D721Med (cell line): ENCODE results near the gene TMEM151A.
"Not testable (repeated sequence)": the region's sequence is repeated elsewhere in the genome, so short reads cannot be mapped to it uniquely, and the experiment has no call there.

Experiments
- DNase-seq: peaks from one replicate; pipeline ENCODE4 v3.0.0; 2011; ENCODE audit warnings: low spot score; ENCODE audit not compliant: insufficient read length
- FAIRE-seq: peaks from 2 replicates; lab custom pipeline; 2011; peaks lifted over from hg19 to GRCh38; lab: Jason Lieb, UNC
- TF ChIP-seq, protein P1 (sequence below): IDR thresholded peaks from 2 replicates; pipeline ENCODE4 v1.5.1; 2012; ENCODE audit warnings: mild to moderate bottlenecking, control low read depth; ENCODE audit not compliant: insufficient read depth; ENCODE audit errors: missing control alignments

TMEM151A gene

DNA sequence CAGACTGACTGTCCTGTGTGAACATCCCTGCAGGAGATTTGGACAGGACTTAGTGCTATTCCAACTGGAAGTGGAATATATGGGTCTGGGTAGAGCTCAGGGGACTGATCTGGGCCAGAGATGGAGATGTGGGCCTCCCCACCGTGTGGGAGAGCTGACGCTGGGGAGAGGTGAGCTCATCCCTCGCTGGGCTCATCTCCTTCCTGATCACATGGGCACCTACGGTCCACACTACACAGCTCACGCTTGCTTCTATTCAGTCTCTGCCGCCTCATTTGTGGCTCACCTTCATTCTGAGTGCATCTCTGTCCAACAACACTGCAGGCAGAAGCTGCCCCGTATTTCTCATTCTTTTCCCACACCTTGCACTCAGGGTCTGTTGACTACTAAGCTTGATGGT is 39.9 kb upstream of the TMEM151A start:
- FAIRE-seq (no peak), DNase-seq (no peak)
- TF ChIP-seq, protein P1, sequence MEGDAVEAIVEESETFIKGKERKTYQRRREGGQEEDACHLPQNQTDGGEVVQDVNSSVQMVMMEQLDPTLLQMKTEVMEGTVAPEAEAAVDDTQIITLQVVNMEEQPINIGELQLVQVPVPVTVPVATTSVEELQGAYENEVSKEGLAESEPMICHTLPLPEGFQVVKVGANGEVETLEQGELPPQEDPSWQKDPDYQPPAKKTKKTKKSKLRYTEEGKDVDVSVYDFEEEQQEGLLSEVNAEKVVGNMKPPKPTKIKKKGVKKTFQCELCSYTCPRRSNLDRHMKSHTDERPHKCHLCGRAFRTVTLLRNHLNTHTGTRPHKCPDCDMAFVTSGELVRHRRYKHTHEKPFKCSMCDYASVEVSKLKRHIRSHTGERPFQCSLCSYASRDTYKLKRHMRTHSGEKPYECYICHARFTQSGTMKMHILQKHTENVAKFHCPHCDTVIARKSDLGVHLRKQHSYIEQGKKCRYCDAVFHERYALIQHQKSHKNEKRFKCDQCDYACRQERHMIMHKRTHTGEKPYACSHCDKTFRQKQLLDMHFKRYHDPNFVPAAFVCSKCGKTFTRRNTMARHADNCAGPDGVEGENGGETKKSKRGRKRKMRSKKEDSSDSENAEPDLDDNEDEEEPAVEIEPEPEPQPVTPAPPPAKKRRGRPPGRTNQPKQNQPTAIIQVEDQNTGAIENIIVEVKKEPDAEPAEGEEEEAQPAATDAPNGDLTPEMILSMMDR: no peak

DNA sequence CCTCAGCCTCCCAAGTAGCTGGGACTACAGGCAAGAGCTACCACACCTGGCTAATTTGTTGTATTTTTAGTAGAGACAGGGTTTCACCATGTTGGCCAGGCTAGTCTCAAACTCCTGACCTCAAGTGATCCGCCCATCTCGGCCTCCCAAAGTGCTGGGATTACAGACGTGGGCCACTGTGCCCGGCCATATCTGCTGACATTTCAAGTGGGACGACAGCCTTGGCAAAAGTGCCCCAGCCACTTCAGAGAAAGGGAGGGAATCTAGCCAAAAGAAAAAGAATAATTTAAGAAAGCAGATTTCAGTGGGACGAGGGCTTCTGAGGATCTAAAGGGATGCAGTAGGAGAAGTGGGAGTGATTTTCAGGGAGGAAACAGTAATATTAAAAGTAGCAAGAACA is 38.6 kb upstream of the TMEM151A start:
- not testable (repeated sequence) for DNase-seq, FAIRE-seq

DNA sequence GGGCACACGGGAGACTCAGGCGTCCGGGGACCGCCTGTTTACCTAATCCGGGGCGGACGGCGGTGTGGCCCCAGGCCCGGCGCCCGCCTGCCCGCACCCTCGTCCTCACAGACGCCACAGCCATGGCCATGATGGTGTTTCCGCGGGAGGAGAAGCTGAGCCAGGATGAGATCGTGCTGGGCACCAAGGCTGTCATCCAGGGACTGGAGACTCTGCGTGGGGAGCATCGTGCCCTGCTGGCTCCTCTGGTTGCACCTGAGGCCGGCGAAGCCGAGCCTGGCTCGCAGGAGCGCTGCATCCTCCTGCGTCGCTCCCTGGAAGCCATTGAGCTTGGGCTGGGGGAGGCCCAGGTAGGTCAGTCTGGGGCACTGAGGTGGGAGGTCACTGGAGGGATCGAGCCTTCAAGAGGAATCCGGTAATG is 33.2 kb upstream of the TMEM151A start:
- DNase-seq (no peak), FAIRE-seq (no peak)
- TF ChIP-seq, protein P1: no peak

DNA sequence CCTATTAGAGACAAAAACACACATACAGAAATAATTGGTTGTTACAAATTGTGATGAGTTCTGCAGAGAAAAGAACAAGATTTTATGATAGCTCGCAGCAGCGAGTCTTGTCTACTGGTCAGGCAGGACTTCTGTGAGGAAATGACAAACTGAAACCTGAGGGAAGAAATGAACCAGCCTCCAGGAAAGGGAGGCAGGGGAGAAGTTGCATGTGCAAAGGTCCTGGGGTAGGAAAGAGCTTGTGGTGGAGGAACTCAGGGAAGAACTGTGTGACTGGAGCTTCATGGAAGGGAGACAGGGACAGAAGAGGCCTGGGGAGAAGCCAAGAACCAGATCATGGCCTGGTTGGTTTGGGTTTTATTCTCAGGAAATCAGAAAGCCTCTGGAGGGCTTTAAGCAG is 32.5 kb upstream of the TMEM151A start:
- TF ChIP-seq, protein P1: no peak
- FAIRE-seq: no peak
- no peak for DNase-seq

DNA sequence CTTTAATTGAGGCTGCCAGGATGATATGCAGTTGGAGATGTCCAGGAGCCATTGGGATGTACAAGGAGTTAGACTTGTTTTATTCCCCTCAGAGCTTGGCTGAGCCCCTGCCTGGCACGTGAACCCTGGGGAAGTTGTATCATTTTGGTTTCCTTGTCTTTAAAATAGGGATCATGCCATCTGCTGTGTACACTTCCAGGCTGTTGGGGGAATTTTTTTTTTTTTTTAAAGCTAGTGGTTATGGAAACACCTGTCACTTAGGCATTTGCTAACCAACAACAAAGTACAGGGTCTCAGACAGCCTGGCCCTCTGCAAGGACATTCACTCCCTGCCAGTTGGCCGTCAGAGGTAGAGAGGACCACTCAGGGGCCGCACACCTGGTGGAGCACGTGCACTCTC is 31.7 kb upstream of the TMEM151A start:
- FAIRE-seq (no peak), DNase-seq (no peak)
- TF ChIP-seq, protein P1: no peak

DNA sequence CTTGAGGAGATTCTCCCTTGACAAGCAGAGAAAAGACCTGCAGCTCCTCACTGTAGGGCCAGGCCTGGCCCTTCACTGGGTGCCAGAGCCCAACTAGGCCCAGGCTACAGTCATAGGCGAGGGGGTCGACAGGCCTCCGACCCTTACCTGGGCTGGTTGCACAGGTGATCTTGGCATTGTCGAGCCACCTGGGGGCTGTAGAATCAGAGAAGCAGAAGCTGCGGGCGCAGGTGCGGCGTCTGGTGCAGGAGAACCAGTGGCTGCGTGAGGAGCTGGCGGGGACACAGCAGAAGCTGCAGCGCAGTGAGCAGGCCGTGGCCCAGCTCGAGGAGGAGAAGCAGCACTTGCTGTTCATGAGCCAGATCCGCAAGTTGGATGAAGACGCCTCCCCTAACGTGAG is 30.1 kb upstream of the TMEM151A start:
- DNase-seq (no peak), FAIRE-seq (no peak)
- TF ChIP-seq, protein P1: no peak

DNA sequence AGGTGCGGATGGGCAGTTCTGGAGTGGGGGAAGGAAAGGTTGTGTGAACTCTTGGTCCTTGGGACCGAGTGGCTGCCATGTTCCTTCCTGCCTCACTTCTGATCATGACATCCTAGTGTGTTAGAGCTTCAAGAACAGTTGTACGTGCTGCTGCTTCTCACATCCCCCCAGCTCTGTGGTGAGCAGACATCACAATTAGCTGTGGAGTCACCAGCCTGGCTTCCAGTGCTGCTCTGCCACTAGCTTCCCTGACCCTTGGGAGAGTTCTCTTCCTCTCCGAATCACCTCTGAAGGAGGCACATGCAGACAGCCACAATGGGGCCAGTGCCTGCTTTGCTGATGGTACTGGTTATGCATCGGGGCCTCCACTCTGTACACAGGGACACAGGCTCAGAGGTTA is 29.5 kb upstream of the TMEM151A start:
- DNase-seq (no peak), FAIRE-seq (no peak)
- TF ChIP-seq, protein P1: no peak

DNA sequence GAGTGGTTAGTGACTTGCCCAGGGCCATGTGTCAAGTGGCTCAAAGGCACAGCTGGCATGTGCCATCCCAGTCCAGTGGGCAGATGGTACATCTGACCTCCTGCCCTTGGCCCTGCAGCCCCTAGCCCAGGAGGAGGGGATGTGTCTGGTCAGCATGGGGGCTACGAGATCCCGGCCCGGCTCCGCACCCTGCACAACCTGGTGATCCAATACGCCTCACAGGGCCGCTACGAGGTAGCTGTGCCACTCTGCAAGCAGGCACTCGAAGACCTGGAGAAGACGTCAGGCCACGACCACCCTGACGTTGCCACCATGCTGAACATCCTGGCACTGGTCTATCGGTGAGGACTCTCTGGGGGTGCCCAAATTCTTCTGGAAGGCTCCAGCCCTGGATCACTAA is 29.0 kb upstream of the TMEM151A start:
- FAIRE-seq (no peak), DNase-seq (no peak)
- TF ChIP-seq, protein P1: no peak
